ENCODE measurements around the gene CADM1. TPM values are rescaled to one million over a fixed set of nuclear protein-coding genes. Genes with fewer than 3 reads are reported as not detected.

The CADM1 gene
- total and polyA plus RNA-seq, 2 donors (not counting 3 experiments of a cell fraction or from before 2014, with no cell fraction given): 0.52 to 2.6 TPM

DNA sequence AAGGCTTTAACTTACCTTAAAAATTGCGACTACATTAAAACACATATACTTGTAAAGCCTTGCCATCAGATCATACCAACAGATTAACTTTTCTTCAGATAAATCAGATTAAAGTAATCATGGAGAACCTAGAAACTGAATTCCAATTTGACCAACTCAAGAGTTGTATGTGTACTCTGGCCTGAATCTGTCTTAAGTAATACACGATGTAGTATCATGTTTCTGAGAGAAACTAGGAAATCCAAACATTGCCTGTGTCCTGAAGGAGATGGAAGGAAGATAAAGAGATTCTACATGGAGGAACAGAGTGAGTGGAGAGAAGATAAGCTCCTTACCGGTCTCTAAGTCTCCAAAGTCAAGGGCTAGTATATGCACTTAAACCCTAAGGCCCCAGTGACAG is 162.1 kb downstream of the CADM1 start:
- no peaks in the 10 kb centered on the region for H3K4me1 ChIP-seq (ENCODE audit: control insufficient read depth, extremely low read depth, insufficient read depth, low read length)
- FAIRE-seq: no peak
- H3K4me2 ChIP-seq (ENCODE audit: insufficient read depth, low read length): no peak overlapping the region
- no peak overlapping the region for H3K4me3 ChIP-seq (replicated peaks in 1 of 3; ENCODE audit: insufficient read depth in 1 of 3, low read depth in 1 of 3, low read length in 3 of 3)
- no TSS peak for BruUV-seq (replicated peaks)
- ChIA-PET CTCF (no interaction called here), POLR2A (no interaction called here)
- no peak overlapping the region for H2AFZ ChIP-seq (ENCODE audit: low read depth, low read length)
- H3K27me3 ChIP-seq (ENCODE audit: control insufficient read depth in 2 of 2, insufficient read depth in 2 of 2, low read length in 2 of 2): no peaks in the 10 kb centered on the region
- intact Hi-C loops (cut with micrococcal nuclease) (no loop called here), dilution Hi-C loops (cut with MboI; ENCODE audit: extremely low pct_ligation_motif_present, low sequenced_read_pairs) (no loop called here)
- H4K20me1 ChIP-seq (replicated peaks; ENCODE audit: control insufficient read depth, extremely low read depth, insufficient read depth, low read length): no peaks in the 10 kb centered on the region
- H3K27ac ChIP-seq (ENCODE audit: insufficient read depth, low read depth, low read length): no peak overlapping the region
- H3K79me2 ChIP-seq (ENCODE audit: control insufficient read depth, insufficient read depth, low read length): no peaks in the 10 kb centered on the region
- no peak for TF ChIP-seq FOS (IDR thresholded peaks at IDR 0.05; ENCODE audit: borderline replicate concordance, insufficient read depth, low read length)
- no peak for TF ChIP-seq JUN (IDR thresholded peaks at IDR 0.05; ENCODE audit: borderline replicate concordance, insufficient read depth, insufficient read length, low read depth)
- no peak for TF ChIP-seq EZH2 (IDR thresholded peaks at IDR 0.05; ENCODE audit: borderline replicate concordance, low read depth, low read length, severe bottlenecking)
- no peak for TF ChIP-seq MAX (IDR thresholded peaks at IDR 0.05; ENCODE audit: insufficient read depth, insufficient read length)
- TF ChIP-seq, protein P1, sequence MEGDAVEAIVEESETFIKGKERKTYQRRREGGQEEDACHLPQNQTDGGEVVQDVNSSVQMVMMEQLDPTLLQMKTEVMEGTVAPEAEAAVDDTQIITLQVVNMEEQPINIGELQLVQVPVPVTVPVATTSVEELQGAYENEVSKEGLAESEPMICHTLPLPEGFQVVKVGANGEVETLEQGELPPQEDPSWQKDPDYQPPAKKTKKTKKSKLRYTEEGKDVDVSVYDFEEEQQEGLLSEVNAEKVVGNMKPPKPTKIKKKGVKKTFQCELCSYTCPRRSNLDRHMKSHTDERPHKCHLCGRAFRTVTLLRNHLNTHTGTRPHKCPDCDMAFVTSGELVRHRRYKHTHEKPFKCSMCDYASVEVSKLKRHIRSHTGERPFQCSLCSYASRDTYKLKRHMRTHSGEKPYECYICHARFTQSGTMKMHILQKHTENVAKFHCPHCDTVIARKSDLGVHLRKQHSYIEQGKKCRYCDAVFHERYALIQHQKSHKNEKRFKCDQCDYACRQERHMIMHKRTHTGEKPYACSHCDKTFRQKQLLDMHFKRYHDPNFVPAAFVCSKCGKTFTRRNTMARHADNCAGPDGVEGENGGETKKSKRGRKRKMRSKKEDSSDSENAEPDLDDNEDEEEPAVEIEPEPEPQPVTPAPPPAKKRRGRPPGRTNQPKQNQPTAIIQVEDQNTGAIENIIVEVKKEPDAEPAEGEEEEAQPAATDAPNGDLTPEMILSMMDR (IDR thresholded peaks at IDR 0.05; ENCODE audit: extremely low read depth in 1 of 2, insufficient read depth in 1 of 2, low read depth in 1 of 2, low read length in 2 of 2): no peak
- TF ChIP-seq POLR2A (IDR thresholded peaks at IDR 0.05; ENCODE audit: low read depth, low read length): no peak
- TF ChIP-seq POLR2AphosphoS5 (IDR thresholded peaks at IDR 0.05; ENCODE audit: insufficient read depth, low read depth, low read length): no peak
- no peak for TF ChIP-seq MYC (IDR thresholded peaks at IDR 0.05; ENCODE audit: low read depth, low read length)
- no peak for TF ChIP-seq GATA2 (IDR thresholded peaks at IDR 0.05; ENCODE audit: insufficient read depth, insufficient read length, low read depth, low read length)
- H3K36me3 ChIP-seq (ENCODE audit: control insufficient read depth in 2 of 2, extremely low read depth in 1 of 2, insufficient read depth in 2 of 2, low read length in 2 of 2): no peaks in the 10 kb centered on the region
- no peaks in the 10 kb centered on the region for H3K9me1 ChIP-seq (replicated peaks; ENCODE audit: control insufficient read depth, extremely low read depth, insufficient read depth, low read length)
- H3K9me3 ChIP-seq (replicated peaks; ENCODE audit: control insufficient read depth, insufficient read depth, low read length): no peaks in the 10 kb centered on the region
- H3K9ac ChIP-seq (replicated peaks; ENCODE audit: extremely low read depth, insufficient read depth, low read length): no peak overlapping the region
- no peak for DNase-seq (ENCODE audit: low read depth, low spot score)
